Measurements from ENCODE around the gene ZNG1F.
"Not testable (repeated sequence)": the region's sequence is repeated elsewhere in the genome, so short reads cannot be mapped to it uniquely, and the experiment has no call there.

ZNG1F gene

DNA sequence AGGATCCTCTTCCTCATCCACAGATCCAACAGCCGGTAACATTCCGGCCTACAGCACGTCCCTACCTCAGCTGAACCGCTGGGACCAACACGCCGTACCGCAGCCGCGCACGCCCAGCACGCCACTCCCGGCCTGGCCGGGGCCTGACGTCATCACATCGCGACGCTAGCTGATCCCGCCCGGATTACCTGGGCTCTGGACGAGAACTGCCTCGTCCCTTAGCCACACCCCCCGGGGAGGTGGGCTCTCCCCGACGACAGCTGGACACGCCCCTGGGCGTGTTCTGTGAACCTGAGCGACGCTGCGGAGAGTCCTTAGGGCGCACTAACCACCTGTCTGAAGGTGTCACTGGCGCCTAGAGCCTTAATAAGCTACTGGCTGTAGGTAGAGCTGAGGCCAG is at the start of gene ZNG1F:
Gene ZNG1F, minus strand, starts transcription at position 101 of the 400 bp plus-strand sequence. Its CDS starts 59 bp downstream, at position 42.
- H3K27ac Mint-ChIP-seq; H3K9me3 Mint-ChIP-seq; H3K27me3 Mint-ChIP-seq; H3K4me3 Mint-ChIP-seq; H3K36me3 Mint-ChIP-seq; DNase-seq; H3K4me1 Mint-ChIP-seq; ATAC-seq (replicated peaks): not testable (repeated sequence)

DNA sequence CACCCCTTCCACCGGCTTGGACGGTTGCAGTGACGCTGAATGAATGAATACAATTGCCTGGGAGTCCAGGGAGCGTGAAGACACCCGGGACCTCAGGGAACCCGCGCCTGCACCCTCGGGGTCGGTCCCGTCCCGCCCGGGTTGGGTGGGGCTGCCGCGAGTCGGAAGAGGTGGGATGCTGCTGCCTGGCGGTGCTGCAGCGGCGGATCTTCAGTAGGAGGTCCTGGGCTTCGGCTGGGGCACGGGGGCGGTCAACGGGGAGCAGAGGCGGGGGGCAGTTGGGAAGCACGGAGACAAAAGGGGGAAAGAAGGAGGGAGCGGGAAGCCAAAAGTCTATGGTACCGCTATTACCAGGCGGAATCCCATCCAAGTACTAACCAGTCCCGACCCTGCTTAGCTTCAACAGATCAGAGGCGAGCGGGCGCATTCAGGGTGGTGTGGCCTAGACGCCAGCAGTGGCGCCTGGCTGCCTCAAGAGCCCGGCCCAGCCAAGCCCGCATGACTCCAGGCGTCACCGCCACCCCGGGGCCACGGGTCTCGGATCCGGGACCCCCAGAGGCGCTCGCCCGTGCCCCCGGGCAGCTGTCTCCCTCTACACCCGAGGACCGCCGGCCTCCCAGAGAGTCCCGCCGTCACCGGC is 48.1 kb upstream of the ZNG1F start:
- H3K4me3 Mint-ChIP-seq: peak overlapping the region in 1 of 2 donors; percentile 46

DNA sequence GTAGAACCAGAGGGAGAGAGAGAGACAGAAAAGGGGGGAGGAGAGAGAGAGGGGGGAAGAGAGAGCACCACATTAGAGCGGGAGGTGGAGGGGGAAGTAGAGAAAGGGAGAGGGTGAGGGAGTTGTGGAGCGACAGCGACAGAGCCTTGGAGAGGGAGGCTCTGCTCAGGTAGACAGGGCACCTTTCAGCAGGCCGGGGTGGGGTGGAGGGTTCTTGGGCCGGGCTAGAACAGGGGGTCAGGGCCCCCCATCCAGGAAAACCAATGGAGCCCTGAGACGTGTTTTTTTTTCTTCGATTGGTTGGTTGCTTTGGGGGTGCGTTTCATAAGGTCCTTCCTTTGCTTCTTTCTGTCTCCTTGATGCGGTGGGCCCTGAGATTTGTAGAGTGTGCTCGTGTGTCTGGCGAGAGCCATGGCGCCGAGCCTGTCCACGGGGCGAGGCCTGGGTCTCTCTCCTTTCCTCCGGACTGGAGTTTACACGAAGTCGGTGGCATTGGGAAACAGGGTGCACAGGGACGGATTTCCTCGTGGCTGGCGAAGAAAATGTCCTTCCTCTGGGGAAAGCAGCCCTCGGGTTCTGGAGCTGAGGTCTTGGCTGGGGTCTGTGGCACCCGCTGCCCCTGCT is 47.5 kb upstream of the ZNG1F start:
- H3K4me3 Mint-ChIP-seq, H3K4me1 Mint-ChIP-seq, H3K27me3 Mint-ChIP-seq, H3K27ac Mint-ChIP-seq, DNase-seq, H3K36me3 Mint-ChIP-seq: not testable (repeated sequence)
- peaks cover 7 to 19% of the 10 kb centered on the region in 2 donors for H3K9me3 Mint-ChIP-seq
- ATAC-seq (replicated peaks): peak in 1 of 2 donors; percentile 25

More for the DNA sequence above, 48.1 kb upstream of the ZNG1F start:
- not testable (repeated sequence) for ATAC-seq (replicated peaks); H3K27me3 Mint-ChIP-seq; H3K27ac Mint-ChIP-seq; H3K36me3 Mint-ChIP-seq; H3K4me1 Mint-ChIP-seq
- peak; percentile 29 for DNase-seq
- H3K9me3 Mint-ChIP-seq: peaks cover 7 to 20% of the 10 kb centered on the region in 2 donors

DNA sequence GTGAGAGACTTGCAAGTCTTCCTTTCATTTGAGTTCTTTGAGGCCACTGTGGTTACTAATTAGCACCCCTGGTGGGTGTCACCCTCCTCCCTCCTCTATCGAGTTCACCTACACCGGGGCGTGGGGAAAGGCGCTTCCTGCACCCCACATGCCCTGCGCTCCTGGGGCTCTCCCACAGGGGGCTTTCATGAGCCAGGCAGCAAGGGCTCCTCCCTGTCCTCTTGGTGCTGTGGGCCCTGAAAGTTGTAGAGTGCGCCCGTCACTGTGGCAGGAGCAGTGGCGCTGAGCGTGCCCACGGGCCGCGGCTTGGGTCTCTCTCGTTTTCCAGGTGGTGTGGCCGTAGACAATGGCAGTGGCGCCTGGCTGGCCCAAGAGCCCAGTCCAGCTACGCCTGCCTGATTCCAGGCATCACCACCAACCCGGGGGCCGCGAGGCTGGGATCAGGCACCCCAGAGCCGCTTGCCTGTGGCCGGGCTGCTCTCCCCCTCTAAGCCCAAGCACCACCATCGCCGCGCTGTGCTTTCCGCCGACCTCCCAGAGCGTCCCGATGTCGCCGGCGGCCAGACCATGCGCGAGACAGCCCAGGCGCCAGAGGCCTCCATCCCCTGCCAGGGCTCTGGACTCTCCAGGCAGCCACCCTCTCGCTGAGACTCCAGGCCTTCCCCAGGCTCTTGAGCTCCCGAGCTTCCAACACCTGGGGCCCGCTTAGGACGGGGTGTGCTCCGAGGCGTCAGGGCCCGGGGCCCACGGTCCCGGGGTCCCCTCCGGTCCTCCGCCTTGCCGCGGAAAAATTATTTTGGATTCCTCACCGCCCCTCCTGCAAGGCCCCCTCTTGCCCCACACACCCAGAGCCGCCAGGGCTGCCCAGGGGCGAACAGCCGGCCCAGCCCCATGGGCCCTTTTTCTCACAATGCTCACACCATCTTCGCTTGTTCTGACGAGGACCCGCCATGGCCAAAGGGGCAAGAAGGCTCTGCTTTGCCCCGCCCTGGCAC is 46.0 kb upstream of the ZNG1F start:
- ATAC-seq (replicated peaks) (peak; percentile 85 to 87), DNase-seq (peak; percentile 32)
- not testable (repeated sequence) for H3K27me3 Mint-ChIP-seq, H3K4me1 Mint-ChIP-seq, H3K36me3 Mint-ChIP-seq, H3K27ac Mint-ChIP-seq
- H3K9me3 Mint-ChIP-seq: peaks cover 7 to 15% of the 10 kb centered on the region in 2 donors
- H3K4me3 Mint-ChIP-seq: peak overlapping the region; percentile 19 to 53

DNA sequence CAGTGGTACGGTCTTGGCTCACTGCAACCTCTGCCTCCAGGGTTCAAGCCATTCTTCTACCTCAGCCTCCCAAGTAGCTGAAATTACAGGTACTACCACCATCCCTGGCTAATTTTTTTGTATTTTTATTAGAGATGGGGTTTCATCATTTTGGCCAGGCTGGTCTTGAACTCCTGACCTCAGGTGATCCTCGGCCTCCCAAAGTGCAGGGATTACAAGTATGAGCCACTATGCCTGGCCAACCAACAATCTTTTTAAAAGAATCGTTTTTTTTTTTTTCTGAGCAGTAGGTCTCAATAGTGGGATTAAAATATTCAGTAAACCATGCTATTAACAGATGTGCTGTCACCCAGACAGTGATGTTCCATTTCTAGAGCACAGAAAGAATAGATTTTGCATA is 45.1 kb upstream of the ZNG1F start:
- not testable (repeated sequence) for DNase-seq, H3K4me3 Mint-ChIP-seq, H3K27ac Mint-ChIP-seq

DNA sequence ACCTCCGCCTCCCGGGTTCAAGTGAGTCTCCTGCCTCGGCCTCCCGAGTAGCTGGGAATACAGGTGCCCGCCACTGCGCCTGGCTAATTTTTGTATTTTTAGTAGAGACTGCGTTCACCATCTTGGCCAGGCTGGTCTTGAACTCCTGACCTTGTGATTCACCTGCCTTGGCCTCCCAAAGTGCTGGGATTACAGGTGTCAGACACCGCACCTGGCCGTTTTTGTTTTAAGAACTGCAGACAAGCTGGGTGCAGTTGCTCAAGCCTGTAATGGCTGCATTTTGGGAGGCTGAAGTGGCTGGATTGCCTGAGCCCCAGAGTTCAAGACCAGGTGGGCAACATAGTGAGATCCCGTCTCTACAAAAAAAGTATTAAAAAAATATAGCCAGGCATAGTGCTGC is 43.2 kb upstream of the ZNG1F start:
- not testable (repeated sequence) for H3K27me3 Mint-ChIP-seq, H3K27ac Mint-ChIP-seq, H3K4me3 Mint-ChIP-seq, DNase-seq, H3K4me1 Mint-ChIP-seq, H3K36me3 Mint-ChIP-seq
- peaks cover 3 to 11% of the 10 kb centered on the region in 2 donors for H3K9me3 Mint-ChIP-seq
- peak in 1 of 2 donors; percentile 26 for ATAC-seq (replicated peaks)

More for the DNA sequence above, 45.1 kb upstream of the ZNG1F start:
- ATAC-seq (replicated peaks); H3K4me1 Mint-ChIP-seq; H3K27me3 Mint-ChIP-seq; H3K36me3 Mint-ChIP-seq: not testable (repeated sequence)
- H3K9me3 Mint-ChIP-seq: peaks cover 6 to 15% of the 10 kb centered on the region in 2 donors

DNA sequence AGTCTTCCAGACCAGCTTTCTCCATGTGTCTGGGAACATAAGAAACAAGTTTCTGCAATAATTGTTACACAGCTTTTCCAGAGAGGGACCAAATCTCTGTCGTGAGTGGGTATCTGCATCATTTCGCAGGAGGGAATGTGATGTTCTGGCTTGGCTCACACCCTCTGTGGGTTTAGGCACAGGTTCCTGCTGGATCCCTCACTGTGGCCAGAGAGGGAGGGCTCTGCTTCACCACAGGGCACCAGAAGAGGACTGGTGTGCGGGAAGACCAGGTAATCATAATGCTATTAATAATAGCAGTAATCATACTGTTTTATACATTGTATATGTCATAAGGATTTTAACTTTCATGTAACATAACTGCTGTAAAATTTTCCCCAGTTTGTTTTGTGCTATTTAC is 41.3 kb upstream of the ZNG1F start:
- H3K27me3 Mint-ChIP-seq; H3K27ac Mint-ChIP-seq; DNase-seq; H3K36me3 Mint-ChIP-seq; H3K4me3 Mint-ChIP-seq; ATAC-seq (replicated peaks); H3K9me3 Mint-ChIP-seq; H3K4me1 Mint-ChIP-seq: not testable (repeated sequence)

DNA sequence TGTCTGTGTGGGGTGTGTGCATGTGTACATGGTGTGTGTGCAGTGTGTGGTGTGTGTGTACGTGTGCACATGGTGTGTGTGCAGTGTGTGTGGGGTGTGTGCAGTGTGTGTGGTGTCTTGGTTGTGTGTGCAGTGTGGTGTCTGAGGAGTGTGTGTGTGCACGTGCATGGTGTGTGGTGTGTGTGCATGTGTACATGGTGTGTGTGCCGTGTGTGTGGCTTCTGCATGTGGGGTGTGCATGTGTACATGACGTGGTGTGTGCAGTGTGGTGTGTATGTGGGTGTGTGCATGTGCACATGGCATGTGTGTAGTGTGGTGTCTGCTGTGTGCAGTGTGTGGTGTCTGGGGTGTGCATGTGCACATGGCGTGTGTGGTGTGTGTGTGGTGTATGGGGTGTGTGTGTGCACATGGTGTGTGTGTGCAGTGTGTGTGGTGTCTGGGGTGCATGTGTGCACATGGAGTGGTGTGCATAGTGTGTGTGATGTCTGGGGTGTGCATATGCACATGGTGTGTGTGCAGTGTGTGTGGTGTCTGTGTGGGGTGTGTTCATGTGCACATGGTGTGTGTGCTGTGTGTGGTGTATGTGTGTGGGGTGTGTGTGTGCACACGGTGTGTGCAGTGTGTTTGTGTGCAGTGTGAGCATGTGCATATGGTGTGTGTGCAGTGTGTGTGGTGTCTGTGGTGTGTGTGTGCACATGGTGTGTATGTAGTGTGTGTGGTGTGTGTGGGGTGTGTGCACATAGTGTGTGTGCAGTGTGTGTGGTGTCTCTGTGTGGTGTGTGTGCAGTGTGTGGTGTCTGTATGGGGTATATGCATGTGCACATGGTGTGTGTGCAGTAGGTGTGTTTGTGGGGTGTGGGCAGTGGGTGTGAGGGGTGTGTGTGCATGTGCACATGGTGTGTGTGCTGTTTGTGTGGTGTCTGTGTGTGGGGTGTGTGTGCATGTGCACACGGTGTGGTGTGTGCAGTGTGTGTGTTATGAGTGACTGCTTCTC is 40.6 kb upstream of the ZNG1F start:
- Mint-ChIP-seq H3K4me3 (no peak overlapping the region), H3K36me3 (no peaks in the 10 kb centered on the region), H3K4me1 (no peaks in the 10 kb centered on the region), H3K9me3 (peaks cover 0 to under 1% of the 10 kb centered on the region in 2 donors), H3K27me3 (no peaks in the 10 kb centered on the region), H3K27ac (no peak overlapping the region)
- ATAC-seq (replicated peaks) (peak; percentile 39 to 47), DNase-seq (no peak)

DNA sequence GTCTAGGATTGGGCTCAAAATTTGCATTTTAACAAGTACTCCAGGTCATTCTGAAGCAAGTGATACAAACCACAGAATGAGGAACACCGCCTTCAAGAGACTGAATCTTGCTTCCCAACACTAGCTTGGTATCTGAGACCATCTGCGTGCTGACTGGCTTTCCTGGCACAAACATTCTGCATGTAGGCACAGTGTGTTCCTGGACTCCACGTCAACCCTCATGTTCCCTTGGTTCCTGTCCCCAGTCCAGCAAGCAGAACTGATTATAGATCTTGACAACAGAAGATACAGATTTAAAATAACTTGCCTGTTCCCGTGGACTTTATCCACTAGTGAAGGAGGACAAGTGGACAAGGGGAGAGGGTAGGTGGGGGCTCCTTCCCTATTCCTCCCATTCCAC is 30.7 kb upstream of the ZNG1F start:
- not testable (repeated sequence) for H3K4me1 Mint-ChIP-seq; H3K9me3 Mint-ChIP-seq; DNase-seq; H3K36me3 Mint-ChIP-seq; H3K4me3 Mint-ChIP-seq; H3K27me3 Mint-ChIP-seq; ATAC-seq (replicated peaks); H3K27ac Mint-ChIP-seq

DNA sequence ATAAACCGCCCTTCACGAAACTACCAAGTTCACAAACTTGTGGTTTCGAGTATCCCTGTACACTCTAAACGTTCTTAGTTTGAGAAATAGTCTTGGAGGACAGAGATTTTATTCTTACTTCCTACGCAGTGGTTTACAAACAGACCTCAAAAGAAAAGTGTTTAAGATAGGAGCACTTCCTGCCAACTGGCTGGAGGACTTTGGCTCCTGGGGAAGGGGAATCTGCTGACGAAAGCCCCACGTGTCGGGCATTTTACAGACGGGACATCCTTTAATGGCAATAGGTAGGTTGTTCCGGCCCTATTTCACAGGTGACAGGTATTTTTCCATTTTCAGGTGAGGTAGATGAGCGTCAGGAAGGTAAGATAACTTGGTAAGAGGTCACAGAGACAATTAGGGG is 678 bp downstream of the ZNG1F start:
- not testable (repeated sequence) for ATAC-seq (replicated peaks); H3K4me3 Mint-ChIP-seq; H3K27ac Mint-ChIP-seq; DNase-seq; H3K27me3 Mint-ChIP-seq; H3K9me3 Mint-ChIP-seq; H3K36me3 Mint-ChIP-seq; H3K4me1 Mint-ChIP-seq

DNA sequence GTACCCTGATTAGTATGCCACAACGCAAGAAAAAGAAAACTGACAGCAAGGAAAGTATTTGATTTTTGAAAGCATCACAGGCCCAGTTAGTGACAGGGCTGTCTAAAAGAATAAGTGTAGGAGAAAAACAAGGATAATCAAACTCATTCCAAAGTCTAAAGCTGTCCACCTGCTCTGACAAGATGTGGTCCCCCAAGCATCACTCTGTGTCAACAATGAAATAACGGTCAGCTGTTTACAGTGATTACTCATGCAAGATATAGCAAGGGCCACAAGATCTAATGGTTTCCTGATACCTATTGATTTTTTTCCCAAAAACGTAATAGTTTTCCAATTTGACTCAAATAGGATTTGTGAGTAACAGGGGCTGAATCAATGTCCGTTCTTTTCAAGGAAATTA is 14.1 kb downstream of the ZNG1F start:
- H3K36me3 Mint-ChIP-seq; H3K27me3 Mint-ChIP-seq; DNase-seq; H3K4me1 Mint-ChIP-seq; H3K9me3 Mint-ChIP-seq; H3K27ac Mint-ChIP-seq; ATAC-seq (replicated peaks); H3K4me3 Mint-ChIP-seq: not testable (repeated sequence)

DNA sequence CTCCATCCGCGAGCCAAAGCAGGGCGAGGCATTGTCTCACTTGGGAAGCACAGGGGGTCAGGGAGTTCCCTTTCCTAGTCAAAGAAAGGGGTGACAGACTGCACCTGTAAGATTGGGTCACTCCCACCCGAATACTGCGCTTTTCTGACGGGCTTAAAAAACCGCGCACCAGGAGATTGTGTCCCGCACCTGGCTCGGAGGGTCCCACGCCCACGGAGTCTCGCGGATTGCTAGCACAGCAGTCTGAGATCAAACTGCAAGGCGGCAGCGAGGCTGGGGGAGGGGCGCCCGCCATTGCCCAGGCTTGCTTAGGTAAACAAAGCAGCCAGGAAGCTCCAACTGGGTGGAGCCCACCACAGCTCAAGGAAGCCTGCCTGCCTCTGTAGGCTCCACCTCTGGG is 39.0 kb downstream of the ZNG1F start:
- not testable (repeated sequence) for H3K4me1 Mint-ChIP-seq; ATAC-seq (replicated peaks); H3K36me3 Mint-ChIP-seq; H3K4me3 Mint-ChIP-seq; DNase-seq; H3K9me3 Mint-ChIP-seq; H3K27ac Mint-ChIP-seq; H3K27me3 Mint-ChIP-seq

DNA sequence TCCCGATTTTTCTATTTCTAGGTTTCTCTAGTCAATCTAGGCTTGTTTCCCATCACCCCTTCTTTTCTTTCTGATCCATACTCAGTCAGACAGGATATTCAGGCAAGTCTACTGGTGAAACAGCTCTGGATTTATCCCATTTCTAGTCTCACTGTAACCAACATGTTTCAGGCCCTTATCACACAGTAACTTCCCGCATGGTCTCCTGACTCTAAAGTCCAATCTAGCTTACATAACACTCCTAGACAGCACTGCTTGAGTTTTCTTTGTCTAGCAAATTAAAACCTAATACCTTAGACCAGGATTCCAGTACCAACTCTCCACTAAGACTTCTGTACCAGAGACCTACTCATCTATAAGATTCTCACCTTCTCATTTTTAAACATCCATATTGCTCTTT is 47.2 kb downstream of the ZNG1F start:
- not testable (repeated sequence) for ATAC-seq (replicated peaks); H3K4me3 Mint-ChIP-seq; H3K9me3 Mint-ChIP-seq; H3K4me1 Mint-ChIP-seq; H3K27ac Mint-ChIP-seq; H3K27me3 Mint-ChIP-seq; H3K36me3 Mint-ChIP-seq; DNase-seq

DNA sequence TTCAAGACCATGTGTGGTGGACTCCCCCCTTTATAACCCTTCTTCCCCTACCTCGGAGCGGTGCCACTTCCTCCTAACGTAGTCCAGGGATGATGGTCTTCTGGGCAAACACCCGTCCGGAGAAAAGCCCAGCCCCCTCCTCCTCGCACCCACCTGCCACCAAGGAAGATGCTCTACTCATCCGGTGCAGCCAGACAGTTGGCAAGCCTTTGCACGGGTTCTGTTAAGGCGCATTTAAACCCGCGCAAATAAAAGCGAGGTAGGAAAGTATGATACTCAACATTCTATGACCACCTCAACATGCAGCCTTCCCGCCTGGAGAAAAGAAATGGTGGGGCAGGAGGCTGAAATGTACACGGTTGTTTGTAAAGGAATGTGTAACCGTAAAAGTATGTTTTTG is 60.5 kb downstream of the ZNG1F start, which contains the start of gene FOXD4L6:
Gene FOXD4L6, minus strand, starts transcription at position 101 of the 400 bp plus-strand sequence. CDS start 298 bp downstream, outside the sequence.
- H3K4me1 Mint-ChIP-seq; H3K36me3 Mint-ChIP-seq; ATAC-seq (replicated peaks); H3K27ac Mint-ChIP-seq; H3K4me3 Mint-ChIP-seq; H3K9me3 Mint-ChIP-seq; DNase-seq; H3K27me3 Mint-ChIP-seq: not testable (repeated sequence)

Measured in stimulated activated naive B cell treated with anti-CD40 and anti-IgM and Interleukin-4, amounts not matched to agents 10 μg/mL and 1 μg/mL and 100 μg/mL, for 72 hours (primary cell).